Activated naive CD8-positive, alpha-beta T cell treated with anti-CD3 and anti-CD28 coated beads, Interleukin-2, amount 50 U/mL, for 16 hours (primary cell): Measurements from ENCODE around the gene MAPK11.
"Not testable (repeated sequence)": the region's sequence is repeated elsewhere in the genome, so short reads cannot be mapped to it uniquely, and the experiment has no call there.

ENCODE experiments used
- DNase-seq: peaks from one replicate; pipeline ENCODE4 v3.0.0-alpha.2; 2020; ENCODE audit warnings: low read depth, low spot score

MAPK11 gene

GRCh38 chr22:50276143-50276542, 6.0 kb upstream of the MAPK11 start:
- DNase-seq: no peak

- no peak for DNase-seq
Observed at GRCh38 chr22:50275181-50276055, 5.2 kb upstream of the MAPK11 start.

GRCh38 chr22:50274771-50275170, 4.6 kb upstream of the MAPK11 start:
- no peak for DNase-seq

- no peak for DNase-seq
Observed at GRCh38 chr22:50274311-50274710, 4.1 kb upstream of the MAPK11 start.

GRCh38 chr22:50273781-50274180, 3.6 kb upstream of the MAPK11 start:
- DNase-seq: not testable (repeated sequence)

GRCh38 chr22:50273352-50273751, 3.2 kb upstream of the MAPK11 start:
- DNase-seq: not testable (repeated sequence)

- no peak for DNase-seq
Observed at GRCh38 chr22:50272044-50272802, 2.0 kb upstream of the MAPK11 start.

- no peak for DNase-seq
Observed at GRCh38 chr22:50271519-50271970, 1.4 kb upstream of the MAPK11 start.

GRCh38 chr22:50270666-50271394, 650 bp upstream of the MAPK11 start:
- DNase-seq: no peak

GRCh38 chr22:50269573-50269969, 609 bp downstream of the MAPK11 start:
- DNase-seq: no peak

GRCh38 chr22:50268655-50269113, 1.5 kb downstream of the MAPK11 start:
- DNase-seq: no peak

- DNase-seq: no peak
Observed at GRCh38 chr22:50267591-50268390, 2.4 kb downstream of the MAPK11 start.

- no peak for DNase-seq
Observed at GRCh38 chr22:50266994-50267393, 3.2 kb downstream of the MAPK11 start.

GRCh38 chr22:50264946-50265669, 5.1 kb downstream of the MAPK11 start:
- no peak for DNase-seq

- DNase-seq: no peak
Observed at GRCh38 chr22:50264104-50264745, 6.0 kb downstream of the MAPK11 start.

- DNase-seq: no peak
Observed at GRCh38 chr22:50262973-50263617, 7.1 kb downstream of the MAPK11 start.

- DNase-seq: no peak
Observed at GRCh38 chr22:50262460-50262911, 7.7 kb downstream of the MAPK11 start.

GRCh38 chr22:50261615-50262459, 8.3 kb downstream of the MAPK11 start, which contains the start of gene MAPK12:
TSS of gene MAPK12 (minus strand) at chr22:50261683. CDS start at chr22:50261509, 174 bp downstream.
- no peak for DNase-seq
